ENCODE measurements around the gene ERCC1.
"Not testable (repeated sequence)": the region's sequence is repeated elsewhere in the genome, so short reads cannot be mapped to it uniquely, and the experiment has no call there.

The ERCC1 gene

GRCh38 chr19:45455707-45456499 is 32.2 kb upstream of the ERCC1 start:
- peak; percentile 76 for DNase-seq (ENCODE audit: low spot score)

- DNase-seq (ENCODE audit: low spot score): no peak
Measured at GRCh38 chr19:45451850-45452387, 28.2 kb upstream of the ERCC1 start.

- peak; percentile 87 for DNase-seq (ENCODE audit: low spot score)
Measured at GRCh38 chr19:45451131-45451849, 27.6 kb upstream of the ERCC1 start.

- peak; percentile 67 for DNase-seq (ENCODE audit: low spot score)
Measured at GRCh38 chr19:45450012-45450333, 26.3 kb upstream of the ERCC1 start.

- peak; percentile 28 for DNase-seq (ENCODE audit: low spot score)
Measured at GRCh38 chr19:45448887-45449299, 25.2 kb upstream of the ERCC1 start.

GRCh38 chr19:45448425-45448756 is 24.7 kb upstream of the ERCC1 start:
- DNase-seq (ENCODE audit: low spot score): no peak

- DNase-seq (ENCODE audit: low spot score): no peak
Measured at GRCh38 chr19:45446944-45447343, 23.2 kb upstream of the ERCC1 start.

- peak; percentile 54 for DNase-seq (ENCODE audit: low spot score)
Measured at GRCh38 chr19:45446295-45446694, 22.6 kb upstream of the ERCC1 start.

- DNase-seq (ENCODE audit: low spot score): no peak
Measured at GRCh38 chr19:45445139-45445538, 21.4 kb upstream of the ERCC1 start.

GRCh38 chr19:45444318-45445041 is 20.8 kb upstream of the ERCC1 start:
- peak; percentile 89 for DNase-seq (ENCODE audit: low spot score)

GRCh38 chr19:45443462-45444317 is 20.0 kb upstream of the ERCC1 start:
- peak; percentile 55 for DNase-seq (ENCODE audit: low spot score)

GRCh38 chr19:45442778-45443461 is 19.2 kb upstream of the ERCC1 start:
- DNase-seq (ENCODE audit: low spot score): peak; percentile 56

- DNase-seq (ENCODE audit: low spot score): no peak
Measured at GRCh38 chr19:45442408-45442777, 18.7 kb upstream of the ERCC1 start.

- no peak for DNase-seq (ENCODE audit: low spot score)
Measured at GRCh38 chr19:45440873-45441654, 17.3 kb upstream of the ERCC1 start.

GRCh38 chr19:45440259-45440638 is 16.5 kb upstream of the ERCC1 start:
- DNase-seq (ENCODE audit: low spot score): no peak

GRCh38 chr19:45439569-45440258 is 16.0 kb upstream of the ERCC1 start:
- DNase-seq (ENCODE audit: low spot score): peak; percentile 89

- DNase-seq (ENCODE audit: low spot score): no peak
Measured at GRCh38 chr19:45439190-45439568, 15.5 kb upstream of the ERCC1 start.

- no peak for DNase-seq (ENCODE audit: low spot score)
Measured at GRCh38 chr19:45437328-45437727, 13.6 kb upstream of the ERCC1 start.

GRCh38 chr19:45432543-45432942 is 8.8 kb upstream of the ERCC1 start:
- DNase-seq (ENCODE audit: low spot score): not testable (repeated sequence)

- DNase-seq (ENCODE audit: low spot score): not testable (repeated sequence)
Measured at GRCh38 chr19:45431008-45431407, 7.3 kb upstream of the ERCC1 start.

Measured in CD4-positive, alpha-beta T cell treated with Interleukin-15 for 4 hours (primary cell).